Measurements from ENCODE around the gene TIMM8A. TPM values are rescaled to one million over a fixed set of nuclear protein-coding genes. Genes with fewer than 3 reads are reported as not detected.
A peak's percentile ranks its signal among the peaks of the same experiment; 100 is the strongest.

Gene TIMM8A
- total and polyA plus RNA-seq, 2 of the 13 experiments (the other 11 are each of a cell fraction or from before 2014, with no cell fraction given): 6.1 to 25.5 TPM

DNA sequence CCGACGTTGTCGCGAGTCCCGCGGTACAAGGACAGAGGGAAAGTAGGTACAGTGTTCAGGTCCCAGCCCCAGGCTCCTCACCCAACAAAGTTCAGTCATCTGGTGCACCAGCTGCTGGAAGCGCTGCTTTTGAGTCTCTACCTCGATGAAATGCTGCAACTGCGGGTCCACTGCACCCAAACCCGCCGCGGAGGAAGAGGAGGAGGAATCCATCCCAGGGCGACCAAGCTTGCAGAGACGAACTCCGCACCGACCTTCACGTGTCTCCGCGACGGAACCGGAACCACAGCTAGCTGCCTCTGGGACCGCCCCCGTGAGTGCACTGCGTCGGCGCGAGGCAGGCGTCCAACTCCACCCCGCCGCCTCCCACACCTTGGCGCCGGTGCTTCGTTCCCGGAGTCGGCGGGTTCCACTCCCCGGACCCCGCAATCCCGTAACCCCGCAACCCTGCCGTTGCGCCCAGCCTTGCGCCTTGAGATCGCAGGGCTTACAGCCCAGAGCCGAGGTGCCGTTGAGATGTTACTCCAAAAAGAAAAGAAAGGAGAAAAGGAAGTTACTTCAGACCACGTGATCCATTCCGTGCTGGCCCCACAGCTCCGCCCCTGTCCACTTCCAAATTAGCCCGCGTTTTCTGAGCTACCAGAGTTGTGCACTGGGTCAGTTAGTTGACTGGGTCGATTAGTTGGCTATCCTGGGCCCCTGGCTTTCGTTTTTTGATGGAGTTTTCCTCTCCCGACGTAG, at the start of gene TIMM8A (continued):
- no peak for TF ChIP-seq SKI (IDR thresholded peaks at IDR 0.05; ENCODE audit: partially characterized antibody)
- peak; percentile 67; the same call in 1 of the 2 replicates for TF ChIP-seq DMAP1 (CRISPR knock-in tag; IDR thresholded peaks at IDR 0.05)
- TF ChIP-seq ARNTL (CRISPR knock-in tag; IDR thresholded peaks at IDR 0.05): 0 out of 2 replicates have a peak, but pooled peaks have one; percentile 32
- peak; percentile 78 for TF ChIP-seq POLR2G (IDR thresholded peaks at IDR 0.05; ENCODE audit: low read depth, low read length)
- no peak for TF ChIP-seq MAFF (IDR thresholded peaks at IDR 0.05; ENCODE audit: low read depth, low read length)
- no peak for TF ChIP-seq SNAPC2 (CRISPR knock-in tag; IDR thresholded peaks at IDR 0.05)
- TF ChIP-seq, protein P1, sequence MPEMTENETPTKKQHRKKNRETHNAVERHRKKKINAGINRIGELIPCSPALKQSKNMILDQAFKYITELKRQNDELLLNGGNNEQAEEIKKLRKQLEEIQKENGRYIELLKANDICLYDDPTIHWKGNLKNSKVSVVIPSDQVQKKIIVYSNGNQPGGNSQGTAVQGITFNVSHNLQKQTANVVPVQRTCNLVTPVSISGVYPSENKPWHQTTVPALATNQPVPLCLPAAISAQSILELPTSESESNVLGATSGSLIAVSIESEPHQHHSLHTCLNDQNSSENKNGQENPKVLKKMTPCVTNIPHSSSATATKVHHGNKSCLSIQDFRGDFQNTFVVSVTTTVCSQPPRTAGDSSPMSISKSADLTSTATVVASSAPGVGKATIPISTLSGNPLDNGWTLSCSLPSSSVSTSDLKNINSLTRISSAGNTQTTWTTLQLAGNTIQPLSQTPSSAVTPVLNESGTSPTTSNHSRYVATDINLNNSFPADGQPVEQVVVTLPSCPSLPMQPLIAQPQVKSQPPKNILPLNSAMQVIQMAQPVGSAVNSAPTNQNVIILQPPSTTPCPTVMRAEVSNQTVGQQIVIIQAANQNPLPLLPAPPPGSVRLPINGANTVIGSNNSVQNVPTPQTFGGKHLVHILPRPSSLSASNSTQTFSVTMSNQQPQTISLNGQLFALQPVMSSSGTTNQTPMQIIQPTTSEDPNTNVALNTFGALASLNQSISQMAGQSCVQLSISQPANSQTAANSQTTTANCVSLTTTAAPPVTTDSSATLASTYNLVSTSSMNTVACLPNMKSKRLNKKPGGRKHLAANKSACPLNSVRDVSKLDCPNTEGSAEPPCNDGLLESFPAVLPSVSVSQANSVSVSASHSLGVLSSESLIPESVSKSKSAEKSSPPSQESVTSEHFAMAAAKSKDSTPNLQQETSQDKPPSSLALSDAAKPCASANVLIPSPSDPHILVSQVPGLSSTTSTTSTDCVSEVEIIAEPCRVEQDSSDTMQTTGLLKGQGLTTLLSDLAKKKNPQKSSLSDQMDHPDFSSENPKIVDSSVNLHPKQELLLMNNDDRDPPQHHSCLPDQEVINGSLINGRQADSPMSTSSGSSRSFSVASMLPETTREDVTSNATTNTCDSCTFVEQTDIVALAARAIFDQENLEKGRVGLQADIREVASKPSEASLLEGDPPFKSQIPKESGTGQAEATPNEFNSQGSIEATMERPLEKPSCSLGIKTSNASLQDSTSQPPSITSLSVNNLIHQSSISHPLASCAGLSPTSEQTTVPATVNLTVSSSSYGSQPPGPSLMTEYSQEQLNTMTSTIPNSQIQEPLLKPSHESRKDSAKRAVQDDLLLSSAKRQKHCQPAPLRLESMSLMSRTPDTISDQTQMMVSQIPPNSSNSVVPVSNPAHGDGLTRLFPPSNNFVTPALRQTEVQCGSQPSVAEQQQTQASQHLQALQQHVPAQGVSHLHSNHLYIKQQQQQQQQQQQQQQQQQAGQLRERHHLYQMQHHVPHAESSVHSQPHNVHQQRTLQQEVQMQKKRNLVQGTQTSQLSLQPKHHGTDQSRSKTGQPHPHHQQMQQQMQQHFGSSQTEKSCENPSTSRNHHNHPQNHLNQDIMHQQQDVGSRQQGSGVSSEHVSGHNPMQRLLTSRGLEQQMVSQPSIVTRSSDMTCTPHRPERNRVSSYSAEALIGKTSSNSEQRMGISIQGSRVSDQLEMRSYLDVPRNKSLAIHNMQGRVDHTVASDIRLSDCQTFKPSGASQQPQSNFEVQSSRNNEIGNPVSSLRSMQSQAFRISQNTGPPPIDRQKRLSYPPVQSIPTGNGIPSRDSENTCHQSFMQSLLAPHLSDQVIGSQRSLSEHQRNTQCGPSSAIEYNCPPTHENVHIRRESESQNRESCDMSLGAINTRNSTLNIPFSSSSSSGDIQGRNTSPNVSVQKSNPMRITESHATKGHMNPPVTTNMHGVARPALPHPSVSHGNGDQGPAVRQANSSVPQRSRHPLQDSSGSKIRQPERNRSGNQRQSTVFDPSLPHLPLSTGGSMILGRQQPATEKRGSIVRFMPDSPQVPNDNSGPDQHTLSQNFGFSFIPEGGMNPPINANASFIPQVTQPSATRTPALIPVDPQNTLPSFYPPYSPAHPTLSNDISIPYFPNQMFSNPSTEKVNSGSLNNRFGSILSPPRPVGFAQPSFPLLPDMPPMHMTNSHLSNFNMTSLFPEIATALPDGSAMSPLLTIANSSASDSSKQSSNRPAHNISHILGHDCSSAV (CRISPR knock-in tag; IDR thresholded peaks at IDR 0.05; ENCODE audit: borderline replicate concordance): no peak
- no peak for TF ChIP-seq HHEX (CRISPR knock-in tag; IDR thresholded peaks at IDR 0.05)
- no peak for TF ChIP-seq ZNF652 (CRISPR knock-in tag; IDR thresholded peaks at IDR 0.05; ENCODE audit: borderline replicate concordance, low read depth)
- TF ChIP-seq, protein P2, sequence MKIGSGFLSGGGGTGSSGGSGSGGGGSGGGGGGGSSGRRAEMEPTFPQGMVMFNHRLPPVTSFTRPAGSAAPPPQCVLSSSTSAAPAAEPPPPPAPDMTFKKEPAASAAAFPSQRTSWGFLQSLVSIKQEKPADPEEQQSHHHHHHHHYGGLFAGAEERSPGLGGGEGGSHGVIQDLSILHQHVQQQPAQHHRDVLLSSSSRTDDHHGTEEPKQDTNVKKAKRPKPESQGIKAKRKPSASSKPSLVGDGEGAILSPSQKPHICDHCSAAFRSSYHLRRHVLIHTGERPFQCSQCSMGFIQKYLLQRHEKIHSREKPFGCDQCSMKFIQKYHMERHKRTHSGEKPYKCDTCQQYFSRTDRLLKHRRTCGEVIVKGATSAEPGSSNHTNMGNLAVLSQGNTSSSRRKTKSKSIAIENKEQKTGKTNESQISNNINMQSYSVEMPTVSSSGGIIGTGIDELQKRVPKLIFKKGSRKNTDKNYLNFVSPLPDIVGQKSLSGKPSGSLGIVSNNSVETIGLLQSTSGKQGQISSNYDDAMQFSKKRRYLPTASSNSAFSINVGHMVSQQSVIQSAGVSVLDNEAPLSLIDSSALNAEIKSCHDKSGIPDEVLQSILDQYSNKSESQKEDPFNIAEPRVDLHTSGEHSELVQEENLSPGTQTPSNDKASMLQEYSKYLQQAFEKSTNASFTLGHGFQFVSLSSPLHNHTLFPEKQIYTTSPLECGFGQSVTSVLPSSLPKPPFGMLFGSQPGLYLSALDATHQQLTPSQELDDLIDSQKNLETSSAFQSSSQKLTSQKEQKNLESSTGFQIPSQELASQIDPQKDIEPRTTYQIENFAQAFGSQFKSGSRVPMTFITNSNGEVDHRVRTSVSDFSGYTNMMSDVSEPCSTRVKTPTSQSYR (CRISPR knock-in tag; IDR thresholded peaks at IDR 0.05; ENCODE audit: borderline replicate concordance): no peak
- TF ChIP-seq, protein P3, sequence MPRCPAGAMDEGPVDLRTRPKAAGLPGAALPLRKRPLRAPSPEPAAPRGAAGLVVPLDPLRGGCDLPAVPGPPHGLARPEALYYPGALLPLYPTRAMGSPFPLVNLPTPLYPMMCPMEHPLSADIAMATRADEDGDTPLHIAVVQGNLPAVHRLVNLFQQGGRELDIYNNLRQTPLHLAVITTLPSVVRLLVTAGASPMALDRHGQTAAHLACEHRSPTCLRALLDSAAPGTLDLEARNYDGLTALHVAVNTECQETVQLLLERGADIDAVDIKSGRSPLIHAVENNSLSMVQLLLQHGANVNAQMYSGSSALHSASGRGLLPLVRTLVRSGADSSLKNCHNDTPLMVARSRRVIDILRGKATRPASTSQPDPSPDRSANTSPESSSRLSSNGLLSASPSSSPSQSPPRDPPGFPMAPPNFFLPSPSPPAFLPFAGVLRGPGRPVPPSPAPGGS (CRISPR knock-in tag; IDR thresholded peaks at IDR 0.05): no peak
- TF ChIP-seq, protein P4, sequence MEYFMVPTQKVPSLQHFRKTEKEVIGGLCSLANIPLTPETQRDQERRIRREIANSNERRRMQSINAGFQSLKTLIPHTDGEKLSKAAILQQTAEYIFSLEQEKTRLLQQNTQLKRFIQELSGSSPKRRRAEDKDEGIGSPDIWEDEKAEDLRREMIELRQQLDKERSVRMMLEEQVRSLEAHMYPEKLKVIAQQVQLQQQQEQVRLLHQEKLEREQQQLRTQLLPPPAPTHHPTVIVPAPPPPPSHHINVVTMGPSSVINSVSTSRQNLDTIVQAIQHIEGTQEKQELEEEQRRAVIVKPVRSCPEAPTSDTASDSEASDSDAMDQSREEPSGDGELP (IDR thresholded peaks at IDR 0.05; ENCODE audit: borderline replicate concordance, low read depth): no peak

Data from HepG2 (cell line).